GM19324 (cell line): ENCODE measurements around the gene SEMA4A.
"Not testable (repeated sequence)": the region's sequence is repeated elsewhere in the genome, so short reads cannot be mapped to it uniquely, and the experiment has no call there.

Experiments
- ATAC-seq: cut with Tn5 transposase; IDR thresholded peaks from one replicate; pipeline ENCODE4 v1.9.1; 2021; ENCODE audit warnings: mild to moderate bottlenecking, moderate library complexity; ENCODE audit not compliant: unreplicated experiment, low FRiP score

The SEMA4A gene

GRCh38 chr1:156153362-156153761, at the start of gene SEMA4A:
TSS of gene SEMA4A (plus strand) at chr1:156153585. CDS start at chr1:156154579, 994 bp downstream.
- ATAC-seq = no peak

- no peak for ATAC-seq
Observed at GRCh38 chr1:156104065-156104810, 49.1 kb upstream of the SEMA4A start.

GRCh38 chr1:156104861-156105832, 48.2 kb upstream of the SEMA4A start:
- ATAC-seq = no peak

DNA sequence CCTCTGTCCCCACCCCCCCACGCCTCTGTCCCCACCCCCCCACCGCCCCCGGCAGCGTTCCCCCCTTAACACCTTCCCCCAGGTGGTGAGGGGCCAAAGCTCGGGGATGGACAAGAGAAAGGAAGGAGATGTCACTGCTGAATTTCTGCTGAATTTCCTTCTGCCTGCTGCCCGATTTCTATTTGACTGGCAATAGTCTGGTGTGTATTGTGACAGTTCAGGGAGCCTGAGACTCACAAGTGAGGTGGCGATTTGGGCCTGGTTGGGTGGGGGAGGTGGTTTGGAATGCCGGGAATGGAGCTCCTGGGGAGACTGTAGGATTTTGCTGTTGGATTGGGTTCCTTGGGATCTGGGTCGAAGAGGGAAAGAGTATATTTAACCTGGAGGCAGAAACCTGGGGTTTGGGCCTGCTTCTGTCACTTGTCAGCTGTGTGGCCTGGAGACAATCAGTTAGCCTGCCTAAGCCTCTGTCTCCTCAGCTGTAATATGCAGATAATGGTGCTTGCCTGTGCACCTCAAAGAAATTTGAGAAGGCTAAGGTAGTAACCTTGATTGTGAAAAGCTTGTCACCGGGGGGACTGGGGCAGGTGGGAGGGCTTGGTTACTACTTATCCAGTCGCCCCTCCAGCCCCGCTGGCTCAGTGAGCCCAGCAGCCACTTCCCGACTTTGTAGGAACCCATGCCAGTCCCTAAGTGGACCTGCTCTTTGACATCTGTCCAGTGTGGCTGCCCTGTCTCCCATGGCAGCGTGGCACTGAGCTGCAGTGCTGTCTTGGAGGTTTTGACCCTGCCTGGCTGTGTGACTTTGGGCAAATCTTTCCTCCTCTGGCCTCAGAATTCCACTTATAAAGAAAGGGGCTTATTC, 46.5 kb upstream of the SEMA4A start:
- no peak for ATAC-seq

DNA sequence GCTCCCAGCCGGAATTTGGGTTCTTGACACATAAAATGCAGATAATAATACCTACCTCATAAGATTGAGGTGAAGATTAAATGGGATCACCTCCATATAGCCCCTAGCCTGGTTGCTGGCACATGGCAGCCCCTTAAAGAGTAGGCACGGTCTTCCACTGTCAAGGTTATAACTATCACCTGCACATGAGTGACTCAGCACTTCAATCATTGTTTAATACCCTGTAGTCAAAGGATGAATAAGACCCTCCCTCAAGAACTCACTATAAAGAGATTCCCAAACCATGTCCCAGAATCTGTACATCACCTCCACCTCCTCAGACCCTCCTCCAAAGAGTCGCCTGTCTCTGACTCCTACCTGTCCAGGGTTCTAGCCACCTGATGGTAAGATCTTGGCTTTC, 45.3 kb upstream of the SEMA4A start:
- ATAC-seq = no peak

DNA sequence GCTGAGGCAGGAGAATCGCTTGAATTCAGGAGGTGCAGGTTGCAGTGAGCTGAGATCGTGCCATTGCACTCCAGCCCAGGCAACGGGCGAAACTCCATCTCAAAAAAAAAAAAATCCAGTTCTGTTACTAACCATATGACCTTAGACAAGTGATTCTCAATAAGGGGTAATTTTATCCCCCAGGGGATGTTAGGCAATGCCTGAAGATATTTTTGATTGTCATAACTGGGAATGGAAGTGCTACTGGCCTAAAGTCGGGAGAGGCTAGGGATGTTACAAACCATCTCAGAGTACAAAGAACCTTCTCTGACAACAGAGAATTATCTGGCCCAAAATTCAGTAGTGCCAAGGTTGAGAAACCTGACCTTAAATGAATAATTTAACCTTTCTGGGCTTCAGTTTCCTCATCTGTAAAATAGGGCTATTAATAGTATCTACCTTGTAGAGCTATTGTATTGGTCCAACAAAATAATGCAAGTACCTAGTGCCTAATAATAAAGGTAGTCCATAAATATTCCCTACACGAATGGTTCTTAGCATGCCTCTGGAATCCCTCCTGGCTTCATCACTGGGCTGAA, 44.6 kb upstream of the SEMA4A start:
- ATAC-seq = no peak

DNA sequence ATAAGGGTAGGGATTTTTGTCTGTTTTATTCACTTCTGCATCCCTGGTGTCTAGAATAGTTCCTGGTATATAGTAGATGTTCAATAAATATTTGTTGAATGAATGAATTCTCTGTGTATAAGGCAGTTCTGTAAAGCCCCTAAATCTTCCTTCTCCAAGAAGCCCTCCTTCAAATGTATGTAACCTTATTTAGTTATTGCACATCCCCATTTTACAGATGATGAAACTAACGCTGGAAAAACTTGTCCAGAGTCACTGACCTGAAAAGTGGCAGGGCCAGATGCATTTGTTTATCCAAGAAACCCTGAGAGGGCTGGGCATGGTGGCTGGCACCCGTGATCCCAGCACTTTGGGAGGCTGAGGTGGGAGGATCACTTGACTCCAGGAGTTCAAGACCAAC, 43.1 kb upstream of the SEMA4A start:
- ATAC-seq = no peak

DNA sequence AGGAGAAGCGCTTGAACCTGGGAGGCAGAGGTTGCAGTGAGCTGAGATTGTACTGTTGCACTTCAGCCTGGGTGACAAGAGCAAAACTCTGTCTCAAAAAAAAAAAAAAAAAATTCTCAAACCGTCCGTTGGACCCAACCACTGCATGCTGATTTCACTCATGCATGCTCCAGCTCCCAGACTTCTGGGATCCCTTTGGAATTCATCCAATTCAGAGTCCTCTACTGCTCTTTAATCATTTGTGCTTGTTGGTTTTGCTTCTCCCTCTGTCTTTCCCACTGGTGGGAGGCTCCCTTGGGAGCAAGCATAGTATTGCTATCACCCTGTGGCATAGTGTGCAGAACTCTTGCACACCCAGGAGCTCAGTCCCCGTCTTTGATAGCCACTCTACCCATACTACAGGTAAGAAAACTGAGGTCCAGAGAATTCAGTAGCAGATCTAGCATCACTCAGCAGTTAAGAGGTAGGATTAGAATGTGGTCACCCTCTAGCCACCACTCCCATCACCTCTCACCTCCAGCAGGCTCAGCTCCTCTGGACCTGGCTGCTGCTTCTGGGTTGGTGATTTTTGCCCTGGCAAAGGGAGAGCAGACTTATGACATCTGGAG, 41.9 kb upstream of the SEMA4A start:
- no peak for ATAC-seq

- no peak for ATAC-seq
Observed at GRCh38 chr1:156112276-156113137, 40.9 kb upstream of the SEMA4A start.

DNA sequence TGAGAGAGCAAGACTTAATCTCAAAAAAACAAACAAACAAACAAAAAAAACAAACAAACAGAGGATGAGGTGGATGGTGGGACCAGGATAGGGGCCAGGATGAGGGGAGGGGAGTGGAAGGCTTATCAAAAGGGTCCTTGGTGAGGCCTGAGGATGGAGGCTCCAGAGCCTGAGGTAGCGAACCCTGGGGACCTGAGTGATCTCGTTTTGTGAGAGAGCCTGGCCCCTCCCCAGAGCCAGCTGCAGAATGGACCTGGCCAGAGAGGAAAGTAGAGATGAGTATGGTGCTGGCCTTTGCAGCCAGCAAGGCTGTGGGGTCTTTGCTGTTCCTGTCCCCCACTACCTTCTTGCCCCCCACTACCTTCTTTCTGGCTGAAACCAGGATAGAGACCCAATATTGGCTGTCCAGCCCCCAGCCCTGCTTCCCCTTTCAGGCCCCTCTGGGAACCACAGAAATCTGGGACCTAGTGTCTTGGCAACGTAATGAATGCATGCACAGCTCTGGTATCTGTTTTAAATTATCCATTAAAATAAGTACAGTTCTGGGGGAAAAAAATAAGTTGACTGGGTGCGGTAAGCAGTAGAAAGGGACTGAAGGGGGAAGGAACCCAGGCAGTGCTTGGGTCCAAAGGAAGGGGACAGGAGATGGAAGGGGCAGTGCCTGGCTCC, 40.0 kb upstream of the SEMA4A start:
- ATAC-seq = no peak

GRCh38 chr1:156114101-156114918, 39.1 kb upstream of the SEMA4A start, which contains the start of gene LMNA:
TSS of gene LMNA (plus strand) at chr1:156114711. CDS start at chr1:156114919, 208 bp downstream.
- ATAC-seq = peak; percentile 68

DNA sequence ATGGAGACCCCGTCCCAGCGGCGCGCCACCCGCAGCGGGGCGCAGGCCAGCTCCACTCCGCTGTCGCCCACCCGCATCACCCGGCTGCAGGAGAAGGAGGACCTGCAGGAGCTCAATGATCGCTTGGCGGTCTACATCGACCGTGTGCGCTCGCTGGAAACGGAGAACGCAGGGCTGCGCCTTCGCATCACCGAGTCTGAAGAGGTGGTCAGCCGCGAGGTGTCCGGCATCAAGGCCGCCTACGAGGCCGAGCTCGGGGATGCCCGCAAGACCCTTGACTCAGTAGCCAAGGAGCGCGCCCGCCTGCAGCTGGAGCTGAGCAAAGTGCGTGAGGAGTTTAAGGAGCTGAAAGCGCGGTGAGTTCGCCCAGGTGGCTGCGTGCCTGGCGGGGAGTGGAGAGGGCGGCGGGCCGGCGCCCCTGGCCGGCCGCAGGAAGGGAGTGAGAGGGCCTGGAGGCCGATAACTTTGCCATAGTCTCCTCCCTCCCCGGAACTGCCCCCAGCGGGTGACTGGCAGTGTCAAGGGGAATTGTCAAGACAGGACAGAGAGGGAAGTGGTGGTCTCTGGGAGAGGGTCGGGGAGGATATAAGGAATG, 38.4 kb upstream of the SEMA4A start:
- ATAC-seq = no peak

GRCh38 chr1:156115514-156116374, 37.6 kb upstream of the SEMA4A start:
- no peak for ATAC-seq

DNA sequence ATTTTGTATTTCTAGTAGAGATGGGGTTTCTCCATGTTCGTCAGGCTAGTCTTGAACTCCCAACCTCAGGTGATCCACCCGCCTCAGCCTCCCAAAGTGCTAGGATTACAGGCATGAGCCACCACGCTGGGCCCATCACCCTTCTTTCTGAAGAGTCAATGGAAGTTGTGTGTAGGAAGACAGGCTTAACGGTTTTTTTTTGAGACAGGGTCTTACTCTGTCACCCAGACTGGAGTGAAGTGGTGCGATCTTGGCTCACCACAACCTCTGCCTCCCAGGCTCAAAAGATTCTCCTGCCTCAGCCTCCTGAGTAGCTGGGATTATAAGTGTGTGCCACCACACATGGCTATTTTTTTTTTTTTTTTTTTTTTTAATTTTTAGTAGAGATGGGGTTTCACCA, 36.7 kb upstream of the SEMA4A start:
- not testable (repeated sequence) for ATAC-seq

DNA sequence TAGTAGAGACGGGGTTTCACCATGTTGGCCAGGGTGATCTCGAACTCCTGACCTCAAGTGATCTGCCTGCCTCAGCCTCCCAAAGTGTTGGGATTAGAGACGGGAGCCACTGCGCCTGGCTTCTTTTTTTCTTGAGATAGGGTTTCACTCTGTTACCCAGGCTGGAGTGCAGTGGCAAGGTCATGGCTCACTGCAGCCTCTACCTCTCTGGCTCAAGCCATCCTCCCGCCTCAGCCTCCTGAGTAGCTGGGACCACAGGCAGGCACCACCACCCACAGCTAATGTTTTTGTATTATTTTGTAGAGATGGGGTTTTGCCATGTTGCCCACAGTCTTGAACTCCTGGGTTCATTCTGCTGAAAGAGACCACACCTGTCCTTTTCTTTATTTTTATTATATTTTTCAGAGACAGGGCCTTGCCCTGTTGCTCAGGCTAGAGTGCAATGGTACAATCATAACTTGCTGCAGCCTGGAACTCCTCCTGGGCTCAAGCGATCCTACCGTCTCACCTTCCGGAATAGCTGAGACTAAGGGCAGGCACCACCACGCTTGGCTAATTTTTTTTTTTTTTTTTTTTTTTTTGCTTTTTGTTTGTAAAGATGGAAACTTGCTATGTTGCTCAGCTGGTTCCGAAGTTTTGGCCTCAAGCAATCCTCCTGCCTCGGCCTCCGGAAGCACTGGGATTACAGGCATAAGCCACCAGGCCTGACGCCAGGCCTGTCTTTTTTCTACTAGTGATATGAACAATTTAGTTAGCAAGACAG, 35.8 kb upstream of the SEMA4A start:
- no peak for ATAC-seq
